Measurements from ENCODE around the gene EFS. TPM values are rescaled to one million over a fixed set of nuclear protein-coding genes. Genes with fewer than 3 reads are reported as not detected.

Gene EFS
- total RNA-seq, 1 experiment from 2014 or later = 0.14 TPM

GRCh38 chr14:23359722-23360447, 5.1 kb downstream of the EFS start:
- no peak overlapping the region for H3K4me3 ChIP-seq (ENCODE audit: low read depth, low read length)
- Mint-ChIP-seq H3K36me3 (ENCODE audit: insufficient read depth, unreplicated experiment) (no peaks in the 10 kb centered on the region), H3K27ac (ENCODE audit: unreplicated experiment) (no peak overlapping the region), H3K27me3 (ENCODE audit: insufficient read depth, unreplicated experiment) (peaks cover 5% of the 10 kb centered on the region), H3K9me3 (ENCODE audit: unreplicated experiment) (no peaks in the 10 kb centered on the region), H3K4me1 (ENCODE audit: low read depth, unreplicated experiment) (no peaks in the 10 kb centered on the region), H3K4me3 (ENCODE audit: unreplicated experiment) (no peak overlapping the region)
- H3K4me1 ChIP-seq = no peaks in the 10 kb centered on the region
- CTCF ChIA-PET = interaction anchor here (0.7 to 1.6 kb wide), 2 partner anchors 14 to 33 kb away, joined by 3 to 8 read pairs; no protein-coding TSS in a partner anchor
- intact Hi-C loops (cut with micrococcal nuclease; ENCODE audit: unreplicated experiment) = no loop called here
- POLR2A ChIA-PET = interaction anchor here (0.6 kb wide), 2 partner anchors 37 to 164 kb away, joined by 3 to 5 read pairs; no protein-coding TSS in a partner anchor
- no peaks in the 10 kb centered on the region for H3K36me3 ChIP-seq (ENCODE audit: control insufficient read depth, insufficient read depth, low read length)
- no peaks in the 10 kb centered on the region for H3K9me3 ChIP-seq
- DNase-seq = no peak
- H3K27me3 ChIP-seq (replicated peaks; ENCODE audit: control insufficient read depth, insufficient read depth, low read length) = no peaks in the 10 kb centered on the region
- TF ChIP-seq CTCF (IDR thresholded peaks at IDR 0.05; ENCODE audit: insufficient read depth in 1 of 2, low read depth in 1 of 2, low read length in 1 of 2, severe bottlenecking in 1 of 2, unreplicated experiment in 1 of 2) = no peak
- BruUV-seq (replicated peaks) = no TSS peak

GRCh38 chr14:23359167-23359626, 5.8 kb downstream of the EFS start:
- Histone ChIP-seq H3K4me1 (no peaks in the 10 kb centered on the region), H3K4me3 (ENCODE audit: low read depth, low read length) (no peak overlapping the region), H3K36me3 (ENCODE audit: control insufficient read depth, insufficient read depth, low read length) (no peaks in the 10 kb centered on the region), H3K27me3 (replicated peaks; ENCODE audit: control insufficient read depth, insufficient read depth, low read length) (no peaks in the 10 kb centered on the region), H3K9me3 (no peaks in the 10 kb centered on the region)
- Mint-ChIP-seq H3K4me1 (ENCODE audit: low read depth, unreplicated experiment) (no peaks in the 10 kb centered on the region), H3K36me3 (ENCODE audit: insufficient read depth, unreplicated experiment) (no peaks in the 10 kb centered on the region), H3K4me3 (ENCODE audit: unreplicated experiment) (no peak overlapping the region), H3K27me3 (ENCODE audit: insufficient read depth, unreplicated experiment) (peaks cover 8% of the 10 kb centered on the region), H3K27ac (ENCODE audit: unreplicated experiment) (no peak overlapping the region), H3K9me3 (ENCODE audit: unreplicated experiment) (no peaks in the 10 kb centered on the region)
- intact Hi-C loops (cut with micrococcal nuclease; ENCODE audit: unreplicated experiment) = no loop called here
- CTCF ChIA-PET = no interaction called here
- DNase-seq = no peak
- no peak for TF ChIP-seq CTCF (IDR thresholded peaks at IDR 0.05; ENCODE audit: insufficient read depth in 1 of 2, low read depth in 1 of 2, low read length in 1 of 2, severe bottlenecking in 1 of 2, unreplicated experiment in 1 of 2)
- POLR2A ChIA-PET = interaction anchor here (0.6 kb wide), 1 partner anchor 164 kb away, joined by 5 read pairs; no protein-coding TSS in a partner anchor
- BruUV-seq (replicated peaks) = no TSS peak

GRCh38 chr14:23358553-23359166, 6.3 kb downstream of the EFS start:
- Histone ChIP-seq H3K36me3 (ENCODE audit: control insufficient read depth, insufficient read depth, low read length) (no peaks in the 10 kb centered on the region), H3K9me3 (no peaks in the 10 kb centered on the region), H3K27me3 (replicated peaks; ENCODE audit: control insufficient read depth, insufficient read depth, low read length) (no peaks in the 10 kb centered on the region), H3K4me3 (ENCODE audit: low read depth, low read length) (no peak overlapping the region), H3K4me1 (no peaks in the 10 kb centered on the region)
- ChIA-PET POLR2A (interaction anchor here (0.6 kb wide), 1 partner anchor 163 kb away, joined by 5 read pairs; no protein-coding TSS in a partner anchor), CTCF (no interaction called here)
- DNase-seq = no peak
- BruUV-seq (replicated peaks) = no TSS peak
- Mint-ChIP-seq H3K4me1 (ENCODE audit: low read depth, unreplicated experiment) (no peaks in the 10 kb centered on the region), H3K4me3 (ENCODE audit: unreplicated experiment) (no peak overlapping the region), H3K27me3 (ENCODE audit: insufficient read depth, unreplicated experiment) (peaks cover 14% of the 10 kb centered on the region), H3K9me3 (ENCODE audit: unreplicated experiment) (no peaks in the 10 kb centered on the region), H3K27ac (ENCODE audit: unreplicated experiment) (no peak overlapping the region), H3K36me3 (ENCODE audit: insufficient read depth, unreplicated experiment) (no peaks in the 10 kb centered on the region)
- TF ChIP-seq CTCF (IDR thresholded peaks at IDR 0.05; ENCODE audit: insufficient read depth in 1 of 2, low read depth in 1 of 2, low read length in 1 of 2, severe bottlenecking in 1 of 2, unreplicated experiment in 1 of 2) = no peak
- intact Hi-C loops (cut with micrococcal nuclease; ENCODE audit: unreplicated experiment) = no loop called here
